Measurements from ENCODE around the gene RAB28. TPM values are rescaled to one million over a fixed set of nuclear protein-coding genes. Genes with fewer than 3 reads are reported as not detected.

Gene RAB28
- total and polyA plus RNA-seq, 2 of the 8 experiments (the other 6 are each of a cell fraction or from before 2014, with no cell fraction given), result 16.0 to 18.7 TPM

- H3K27me3 ChIP-seq (replicated peaks in 1 of 4; ENCODE audit: control insufficient read depth in 3 of 4, extremely low read depth in 1 of 4, insufficient read depth in 3 of 4, low read length in 3 of 4), result no peaks in the 10 kb centered on the region
- DNase-seq (ENCODE audit: low read depth in 1 of 2, low spot score in 2 of 2), result no peak
- no peak overlapping the region; the same call in 1 of the 2 replicates for H3K27ac ChIP-seq (ENCODE audit: low read depth, low read length)
- peaks cover 0 to 34% of the 10 kb centered on the region in 2 experiments; a peak in 2 of 4 replicates for H3K79me2 ChIP-seq (ENCODE audit: control insufficient read depth in 1 of 2, insufficient read depth in 2 of 2, low read length in 2 of 2)
- CTCF ChIA-PET (ENCODE audit: partially characterized antibody), result interaction anchor here (1.0 to 1.9 kb wide), 2 partner anchors 14 to 39 kb away, joined by 3 to 6 read pairs; no protein-coding TSS in a partner anchor
- H4K8ac ChIP-seq (ENCODE audit: extremely low read depth, insufficient read depth, low read length), result peak overlapping the region; percentile 54; the same call in 1 of the 2 replicates
- no peak overlapping the region for H4K91ac ChIP-seq (replicated peaks; ENCODE audit: insufficient read length, low read length)
- H3K9ac ChIP-seq (replicated peaks in 1 of 4; ENCODE audit: extremely low read depth in 1 of 4, low read depth in 3 of 4, low read length in 3 of 4), result peak overlapping the region in 3 of 4 experiments; percentile 70 to 96 (median 95); a peak in 4 of 7 replicates
- no peak overlapping the region for H3K56ac ChIP-seq (replicated peaks; ENCODE audit: insufficient read length, low read depth, low read length)
- POLR2A ChIA-PET (ENCODE audit: partially characterized antibody), result interaction anchor here (1.0 kb wide), 1 partner anchor 25 kb away, joined by 4 read pairs; no protein-coding TSS in a partner anchor
- H3K79me1 ChIP-seq (ENCODE audit: low read depth, low read length), result no peaks in the 10 kb centered on the region
- H2AFZ ChIP-seq (ENCODE audit: low read length), result peak overlapping the region; percentile 86
- peak; percentile 48 for FAIRE-seq
- WGBS, 2 experiments (ENCODE audit: extremely low coverage in 1 of 2, insufficient coverage in 1 of 2, insufficient read length in 1 of 2, insufficient replicate concordance in 2 of 2, low coverage in 1 of 2, low lambda C conversion rate in 2 of 2, missing lambda C conversion rate in 1 of 2), result 1% methylated on average over 23 of the region's 23 CpGs; no CpG with 5 or more reads in 1 of the 2 experiments
- no peaks in the 10 kb centered on the region; a peak in 1 of 4 replicates for H3K9me3 ChIP-seq (ENCODE audit: insufficient read depth in 2 of 2, low read depth in 1 of 2, low read length in 1 of 2)
- H2BK120ac ChIP-seq (replicated peaks; ENCODE audit: low read depth, low read length), result no peak overlapping the region
- no peak overlapping the region for H3K14ac ChIP-seq (ENCODE audit: insufficient read length)
- H3K23ac ChIP-seq (ENCODE audit: insufficient read length), result no peak overlapping the region
- peak overlapping the region; percentile 100; the same call in 1 of the 2 replicates for H2BK5ac ChIP-seq (ENCODE audit: low read depth, low read length)
- peak overlapping the region; percentile 84 to 89 for H3K4me2 ChIP-seq (ENCODE audit: insufficient read depth in 1 of 2, low read depth in 2 of 2, low read length in 2 of 2)
- H4K5ac ChIP-seq (ENCODE audit: insufficient read length, low read depth, low read length), result no peak overlapping the region
- no peak overlapping the region for H2BK20ac ChIP-seq (ENCODE audit: low read length)
- no peaks in the 10 kb centered on the region for H3K36me3 ChIP-seq (ENCODE audit: control insufficient read depth in 2 of 4, insufficient read depth in 4 of 4, low read length in 3 of 4)
- no peak overlapping the region for H2BK12ac ChIP-seq (ENCODE audit: low read depth, low read length)
- H3K4me1 ChIP-seq (replicated peaks in 1 of 4; ENCODE audit: control insufficient read depth in 3 of 4, insufficient read depth in 4 of 4, low read length in 3 of 4), result peaks cover 0 to 5% (median 1%) of the 10 kb centered on the region in 4 experiments; a peak in 3 of 7 replicates
- no peak overlapping the region for H2BK15ac ChIP-seq (ENCODE audit: low read length)
- peak overlapping the region; percentile 79; the same call in 1 of the 2 replicates for H3K18ac ChIP-seq (ENCODE audit: extremely low read depth, low read length)
- H3K4me3 ChIP-seq (ENCODE audit: extremely low read depth in 1 of 4, insufficient read depth in 2 of 4, low read depth in 3 of 4, low read length in 4 of 4), result peak overlapping the region; percentile 75 to 95 (median 84)
- H2AK5ac ChIP-seq (ENCODE audit: low read depth, low read length), result no peak overlapping the region
- H4K20me1 ChIP-seq (replicated peaks in 1 of 2; ENCODE audit: control insufficient read depth in 1 of 2, insufficient read depth in 2 of 2, low read length in 2 of 2), result no peaks in the 10 kb centered on the region
- no peak overlapping the region for H3K4ac ChIP-seq (replicated peaks; ENCODE audit: insufficient read length, low read depth, low read length)
- H3K23me2 ChIP-seq (ENCODE audit: low read depth, low read length), result peaks cover 6% of the 10 kb centered on the region; the same call in 1 of the 2 replicates
- TF ChIP-seq ASH2L (IDR thresholded peaks at IDR 0.05; ENCODE audit: low read length) (peak; percentile 11), KDM1A (IDR thresholded peaks at IDR 0.05; ENCODE audit: borderline replicate concordance, low read length) (peak; percentile 69; the same call in 1 of the 2 replicates), PHF8 (conservative IDR thresholded peaks at IDR 0.05; ENCODE audit: low read depth, low read length) (peak; percentile 61), SIX5 (IDR thresholded peaks at IDR 0.05; ENCODE audit: low read depth, low read length) (no peak), SAP30 (IDR thresholded peaks at IDR 0.05; ENCODE audit: insufficient read depth, insufficient replicate concordance, low read length) (peak; percentile 78), KDM4A (IDR thresholded peaks at IDR 0.05; ENCODE audit: low read depth, low read length, severe bottlenecking) (peak; percentile 73), ATF2 (IDR thresholded peaks at IDR 0.05; ENCODE audit: low read length) (peak; percentile 50; the same call in 1 of the 2 replicates), RFX5 (IDR thresholded peaks at IDR 0.05; ENCODE audit: borderline replicate concordance, low read depth, low read length) (no peak), EP300 (IDR thresholded peaks at IDR 0.05; ENCODE audit: borderline replicate concordance in 1 of 2, low read depth in 2 of 2, low read length in 2 of 2) (no peak), POLR2A (IDR thresholded peaks at IDR 0.05; ENCODE audit: control extremely low read depth in 1 of 2, low read depth in 2 of 2, low read length in 2 of 2) (peak in 1 of 2 experiments; percentile 45; a peak in 1 of 3 replicates)
Measured at GRCh38 chr4:13484749-13485221, 645 bp upstream of the RAB28 start.

Measured in H1 (cell line).